GM19467 (cell line): ENCODE results near the gene DCAF6.

Source experiments
- ATAC-seq: cut with Tn5 transposase; IDR thresholded peaks from one replicate; pipeline ENCODE4 v1.9.1; 2021; ENCODE audit warnings: mild to moderate bottlenecking, moderate library complexity; ENCODE audit not compliant: unreplicated experiment

DCAF6 gene

DNA sequence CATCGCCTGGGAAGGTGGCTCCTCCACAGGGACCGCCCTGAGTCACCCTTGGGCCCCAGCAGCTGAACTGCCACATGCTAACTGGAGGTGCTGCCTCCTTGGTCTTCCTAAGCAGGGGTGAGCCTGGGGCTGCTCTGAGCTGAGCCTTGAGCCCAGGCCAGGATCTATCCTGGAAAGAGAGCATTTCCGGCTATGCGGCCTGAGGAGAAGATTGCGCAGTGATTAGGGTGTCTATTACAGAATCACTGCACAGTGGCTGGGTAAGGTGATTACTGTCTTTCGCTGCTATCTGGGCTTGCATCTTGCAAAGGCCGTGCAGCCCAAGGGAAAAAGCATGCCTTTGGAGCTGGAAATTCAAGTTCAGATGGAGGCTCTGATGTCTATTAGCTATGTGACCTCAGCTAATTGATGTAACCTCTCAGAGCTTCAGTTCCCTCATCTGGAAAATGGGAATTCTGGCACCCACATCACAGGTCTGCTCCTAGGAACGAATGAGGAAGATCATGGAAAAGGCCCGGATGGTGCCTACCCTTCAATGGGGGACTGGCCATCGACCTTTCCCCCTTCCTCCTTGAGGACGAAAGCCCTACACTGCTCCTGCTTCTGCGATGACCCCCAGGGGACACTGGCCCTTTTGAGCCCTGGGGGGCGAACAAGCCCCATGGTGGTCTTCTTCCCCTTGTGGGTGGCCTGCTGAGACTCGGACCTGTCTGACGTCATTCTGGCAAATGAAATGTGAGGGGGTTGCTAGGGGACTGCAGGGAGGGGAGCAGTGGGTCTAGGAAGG lies 162.2 kb downstream of the DCAF6 start:
- ATAC-seq = no peak

DNA sequence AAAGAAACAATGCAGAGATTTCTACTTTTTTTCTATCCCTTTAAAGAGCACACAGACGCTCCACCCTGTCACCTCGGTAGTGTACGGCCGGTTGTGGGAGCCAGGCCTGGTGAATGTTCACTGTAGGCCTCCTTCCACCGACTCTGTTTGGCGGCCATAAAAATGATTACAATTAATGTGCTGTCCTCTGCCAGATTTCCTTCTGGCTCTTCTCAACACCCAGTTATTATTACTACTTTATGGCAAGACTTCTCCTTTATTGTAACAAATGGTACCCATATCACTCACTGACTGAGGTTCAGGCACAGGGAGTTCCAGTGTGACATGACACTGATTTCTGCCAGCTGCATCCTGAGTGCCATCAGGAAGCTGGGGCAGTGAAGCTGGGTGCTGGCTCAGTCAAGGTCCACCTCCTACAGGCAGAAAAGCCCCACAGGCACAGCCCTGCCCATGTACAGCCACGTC lies 162.9 kb downstream of the DCAF6 start:
- ATAC-seq = no peak

DNA sequence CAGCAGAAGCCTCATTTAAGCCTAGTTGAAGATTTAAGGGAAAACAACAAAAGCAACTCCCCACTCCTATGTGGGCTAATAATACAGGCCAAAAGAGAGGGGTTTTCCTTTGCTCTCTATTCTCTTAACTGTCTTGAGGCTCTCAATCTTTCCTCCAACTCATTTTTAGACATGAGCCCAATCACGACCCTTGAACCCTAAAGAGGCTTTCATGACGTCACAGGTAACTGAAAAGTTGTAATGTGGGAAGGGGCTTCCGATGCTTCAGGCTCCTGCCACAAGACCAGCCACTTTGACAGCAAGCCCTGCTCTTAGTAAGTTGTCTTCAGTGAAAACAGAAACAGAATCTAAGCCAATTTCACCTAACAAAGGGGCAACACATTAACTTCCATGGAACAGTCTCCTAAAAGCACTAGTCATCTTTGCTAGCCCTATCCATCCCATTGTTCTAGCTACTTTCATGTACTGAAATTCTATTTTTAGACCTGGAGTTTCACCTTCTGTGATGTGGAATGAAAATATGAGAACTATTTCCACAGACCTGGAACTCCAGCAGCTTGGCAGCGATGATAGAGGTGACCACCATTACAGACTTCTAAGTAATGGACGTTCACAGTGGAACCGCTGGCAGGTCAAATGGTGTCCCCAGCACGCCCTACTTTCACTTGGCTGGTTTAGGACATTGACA lies 164.0 kb downstream of the DCAF6 start:
- ATAC-seq = no peak

DNA sequence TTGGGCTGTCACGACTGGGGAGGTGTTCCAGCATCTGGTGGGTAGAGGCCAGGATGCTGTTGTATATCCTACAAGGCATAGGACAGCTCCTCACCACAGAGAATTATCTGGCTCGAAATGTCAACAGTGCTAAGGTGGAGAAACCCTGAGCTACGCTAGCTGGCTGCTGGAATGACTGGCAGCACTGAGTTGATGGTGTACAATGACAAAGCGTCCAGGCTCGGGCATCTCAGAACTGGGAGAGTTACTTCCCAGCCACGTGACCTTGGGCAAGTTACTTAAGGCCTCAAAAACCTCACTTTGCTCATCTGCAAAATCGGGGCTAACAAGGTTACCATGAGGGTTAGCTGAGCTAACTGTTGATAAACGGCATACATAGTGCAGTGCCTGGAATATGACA lies 164.9 kb downstream of the DCAF6 start:
- no peak for ATAC-seq

DNA sequence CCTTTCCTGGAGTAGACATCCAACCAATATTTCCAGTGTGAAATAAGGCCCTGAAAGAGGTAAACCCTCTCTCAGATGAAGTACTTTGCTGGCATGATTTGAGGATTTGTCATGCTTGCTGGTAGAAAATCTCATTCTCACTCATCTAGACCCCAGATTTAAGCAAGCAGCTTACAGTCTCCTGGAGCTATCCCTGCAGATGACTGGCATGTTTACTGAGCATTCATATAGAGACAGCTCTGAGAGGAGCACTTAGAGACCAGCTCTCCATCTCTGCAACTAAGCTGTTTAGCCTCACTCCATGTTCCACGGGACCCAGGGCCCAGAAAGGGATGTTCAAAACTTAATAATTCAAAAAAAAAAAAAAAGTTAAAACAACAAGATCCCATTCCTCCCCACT lies 166.0 kb downstream of the DCAF6 start:
- ATAC-seq = no peak

DNA sequence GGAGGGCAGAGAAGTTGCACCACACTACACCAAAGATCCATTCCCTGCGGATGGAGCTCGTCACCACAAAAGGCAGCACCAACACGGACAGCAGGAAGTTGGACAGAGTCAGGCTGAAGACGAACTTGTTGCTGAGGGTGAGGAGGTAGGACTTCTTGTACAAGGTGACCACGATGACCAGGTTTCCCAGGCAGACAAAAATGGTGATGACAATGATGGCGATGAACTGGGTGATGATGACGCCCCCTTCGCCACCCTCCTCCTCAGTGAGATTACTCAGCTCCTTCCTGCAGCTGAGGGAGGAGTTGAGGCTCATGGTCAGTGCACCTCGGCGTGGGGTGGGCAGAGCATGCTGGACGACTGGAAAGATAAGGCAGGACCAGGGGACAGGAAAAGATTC lies 168.1 kb downstream of the DCAF6 start:
- no peak for ATAC-seq

DNA sequence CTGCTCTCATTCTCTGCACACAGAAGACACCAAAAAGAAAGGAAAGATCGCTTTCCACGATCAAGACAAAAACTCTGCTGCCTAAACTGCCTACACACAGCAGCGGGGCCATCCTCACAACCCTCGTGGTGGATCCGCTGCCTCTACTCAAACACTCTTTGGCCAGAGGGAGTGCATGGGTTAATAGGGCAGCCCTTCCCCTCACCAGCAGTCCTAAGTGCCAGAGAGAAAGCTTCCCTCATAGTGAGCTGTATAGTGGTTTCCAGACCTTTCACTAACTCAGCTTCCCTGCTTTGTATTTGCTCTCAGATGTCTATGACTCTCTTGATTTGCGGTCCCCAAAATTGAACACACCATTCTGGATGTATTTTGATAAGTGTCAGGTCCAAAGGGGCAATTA lies 169.4 kb downstream of the DCAF6 start:
- ATAC-seq = no peak

DNA sequence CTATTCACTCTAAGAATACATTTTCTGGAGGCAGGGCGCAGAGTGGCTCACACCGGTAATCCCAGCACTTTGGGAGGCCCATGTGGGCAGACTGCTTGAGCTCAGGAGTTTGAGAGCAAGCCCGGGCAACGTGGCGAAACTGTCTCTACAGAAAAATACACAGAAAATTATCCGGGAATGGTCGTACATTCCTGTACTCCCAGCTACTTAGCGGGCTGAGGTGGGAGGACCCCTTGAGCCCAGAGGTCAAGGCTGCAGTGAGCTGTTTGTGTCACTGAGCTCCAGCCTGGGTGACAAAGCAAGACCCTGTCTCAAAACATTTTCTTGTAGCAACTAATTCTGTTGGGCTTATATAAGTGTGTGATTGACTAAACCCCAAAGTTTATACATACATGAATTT lies 169.8 kb downstream of the DCAF6 start:
- ATAC-seq = no peak

DNA sequence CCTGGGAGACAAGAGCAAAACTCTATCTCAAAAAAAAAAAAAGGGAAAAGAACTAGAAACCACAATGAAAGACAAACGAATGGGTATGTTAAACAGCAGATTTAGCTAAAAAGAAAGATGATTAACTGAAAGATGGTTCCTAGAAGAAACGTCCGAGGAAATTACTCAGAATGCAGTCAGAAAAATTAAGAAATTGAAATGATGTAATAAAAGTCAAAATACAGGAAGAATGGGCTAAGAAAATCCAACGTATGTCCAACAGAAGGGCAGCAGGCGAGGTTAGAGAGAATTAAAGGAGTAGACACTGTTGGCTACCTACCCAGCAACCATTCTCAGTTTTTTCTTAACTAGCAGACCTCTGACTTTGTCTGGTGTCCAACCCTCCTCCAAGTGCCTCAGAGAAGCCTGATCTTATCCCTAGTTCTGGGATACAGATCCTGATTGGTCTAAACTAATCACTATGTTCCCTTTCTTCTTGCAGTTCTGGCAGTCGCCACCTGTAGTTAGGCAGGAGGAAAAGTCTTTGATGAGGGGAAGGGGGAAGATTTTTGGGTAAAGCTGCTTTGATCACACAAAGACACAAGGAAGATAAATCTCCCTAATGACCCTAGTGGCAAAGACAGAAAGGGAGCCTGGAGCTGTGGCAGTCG lies 174.5 kb downstream of the DCAF6 start:
- no peak for ATAC-seq

DNA sequence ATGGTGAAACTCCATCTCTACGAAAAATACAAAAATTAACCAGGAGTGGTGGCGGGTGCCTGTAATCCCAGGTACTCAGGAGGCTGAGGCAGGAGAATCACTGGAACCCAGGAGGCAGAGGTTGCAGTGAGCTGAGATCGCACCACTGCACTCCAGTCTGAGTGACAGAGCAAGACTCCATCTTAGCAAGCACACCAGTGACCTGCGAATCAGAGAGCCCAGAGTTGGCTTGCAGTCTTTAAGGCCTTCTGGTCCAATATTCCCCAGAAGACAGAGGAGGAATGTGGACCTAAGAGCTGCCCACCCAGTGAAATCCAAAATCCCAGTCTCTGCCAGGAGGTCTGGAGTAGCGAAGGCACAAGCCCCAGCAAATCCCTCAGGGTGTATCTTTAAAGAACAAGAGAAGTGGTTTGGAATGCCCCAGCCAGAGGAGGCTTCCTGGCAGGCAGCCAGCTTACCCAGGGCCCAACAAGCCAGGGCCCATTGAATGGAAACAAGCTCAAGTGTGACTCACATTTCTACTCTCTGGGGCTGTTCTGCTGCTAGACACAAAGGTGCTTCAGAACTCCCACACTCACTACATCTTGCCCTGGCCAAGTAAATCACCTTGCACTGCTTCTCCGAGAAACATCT lies 176.3 kb downstream of the DCAF6 start:
- ATAC-seq = no peak

DNA sequence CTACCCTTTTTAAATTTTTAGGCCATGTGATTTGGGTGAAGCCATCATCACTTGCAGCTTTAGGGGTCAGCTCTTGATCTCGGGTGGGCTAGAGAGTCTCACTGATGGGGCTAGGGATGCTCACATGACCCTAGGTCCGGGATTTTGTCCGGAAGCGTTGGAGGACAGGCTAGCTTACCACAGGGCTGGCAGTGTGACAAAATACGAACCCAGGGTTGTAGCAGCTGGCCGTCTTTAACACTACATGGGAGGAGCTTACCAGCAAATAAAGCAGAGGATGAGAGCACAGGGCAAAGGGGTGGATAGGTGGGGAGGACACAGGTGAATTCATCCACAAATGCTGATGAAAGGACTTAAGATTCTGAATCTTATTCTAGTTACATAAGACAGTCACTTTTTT lies 178.4 kb downstream of the DCAF6 start:
- no peak for ATAC-seq

DNA sequence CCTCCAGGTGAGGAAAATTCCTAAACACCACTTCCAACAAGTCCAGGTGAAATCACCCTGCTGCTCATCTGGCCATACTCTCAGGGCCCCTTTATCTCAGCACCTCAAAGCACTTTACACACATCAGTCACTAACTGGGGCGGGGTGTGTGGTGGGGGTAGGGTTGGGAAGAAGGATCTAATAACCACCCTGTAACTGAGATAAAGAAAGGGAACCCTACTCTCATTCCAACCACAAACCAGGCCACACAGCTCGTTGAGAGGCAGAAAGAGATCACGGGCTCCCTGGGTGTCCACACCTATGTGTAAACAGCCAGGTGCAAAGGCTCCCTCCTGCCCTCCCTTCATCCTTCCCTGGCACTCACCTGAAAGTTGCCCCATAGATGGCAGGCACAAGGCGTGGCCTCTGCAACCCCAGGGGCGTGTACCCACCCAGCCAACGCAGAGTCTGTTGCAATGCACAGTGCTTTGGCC lies 179.9 kb downstream of the DCAF6 start:
- ATAC-seq = no peak

DNA sequence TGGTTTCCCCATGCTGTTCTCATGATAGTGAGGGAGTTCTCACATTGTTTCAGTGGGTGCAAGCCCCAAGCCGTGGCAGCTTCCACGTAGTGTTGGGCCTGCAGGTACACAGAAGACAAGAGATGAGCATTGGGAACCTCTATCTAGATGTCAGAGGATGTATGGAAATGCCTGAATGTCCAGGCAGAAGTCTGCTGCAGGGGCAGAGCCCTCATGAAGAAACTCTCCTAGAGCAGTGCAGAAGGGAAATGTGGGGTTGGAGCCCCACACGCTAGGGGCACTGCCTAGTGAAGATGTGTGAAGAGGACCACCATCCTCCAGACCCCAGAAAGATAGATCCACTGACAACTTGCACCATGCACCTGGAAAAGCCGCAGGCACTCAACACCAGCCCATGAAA lies 183.3 kb downstream of the DCAF6 start:
- no peak for ATAC-seq

DNA sequence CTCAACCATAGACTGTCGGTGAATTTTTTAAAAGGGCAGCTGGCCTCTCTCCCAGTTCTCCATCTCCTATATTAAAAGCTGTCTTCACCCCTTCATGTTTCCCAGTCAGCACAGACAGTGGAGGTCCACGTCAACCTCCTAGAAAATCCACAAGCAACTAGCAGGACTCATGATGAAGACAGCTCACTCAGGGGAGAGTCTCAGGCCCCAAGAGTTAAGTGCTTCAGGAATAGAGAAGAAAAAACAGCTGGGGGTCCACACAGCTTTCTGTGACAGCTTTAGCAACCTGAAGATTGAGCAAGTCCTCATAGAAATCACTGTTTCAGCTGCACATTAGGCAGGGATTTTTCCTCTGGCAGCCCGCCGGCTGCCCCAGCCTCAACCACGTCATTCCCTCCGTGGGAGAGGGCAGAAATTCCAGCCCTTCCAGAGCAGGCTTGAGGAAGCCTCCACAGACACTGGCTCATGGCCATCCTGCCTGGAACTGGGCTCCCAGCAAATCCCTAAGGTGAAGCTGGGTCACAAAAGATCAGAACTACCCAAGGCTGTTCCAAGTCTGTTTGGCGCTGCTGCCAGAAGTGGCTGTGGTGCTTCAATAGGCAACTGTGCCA lies 185.0 kb downstream of the DCAF6 start:
- no peak for ATAC-seq

DNA sequence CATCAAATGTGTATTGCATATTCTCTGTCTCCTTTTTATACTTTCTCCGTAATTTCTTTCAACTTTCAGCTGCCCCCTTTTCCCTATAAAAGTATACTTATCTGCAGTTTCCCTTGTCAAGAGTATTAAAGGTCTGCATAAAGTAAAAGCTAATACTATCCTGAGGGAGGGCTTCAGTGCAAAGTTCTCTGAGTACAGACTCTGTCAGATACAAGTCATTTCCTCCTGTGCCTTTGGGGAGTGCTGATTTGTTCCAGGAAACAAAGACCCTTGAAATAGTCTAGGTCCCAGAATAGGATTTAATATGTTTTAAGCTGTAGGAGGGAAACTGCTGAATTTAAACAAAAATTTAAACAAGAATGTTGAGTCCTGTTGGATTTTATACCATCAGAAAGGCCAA lies 188.6 kb downstream of the DCAF6 start:
- no peak for ATAC-seq
